ENCODE results near the gene ACKR4. TPM values are rescaled to one million over a fixed set of nuclear protein-coding genes. Genes with fewer than 3 reads are reported as not detected.
"Not testable (repeated sequence)": the region's sequence is repeated elsewhere in the genome, so short reads cannot be mapped to it uniquely, and the experiment has no call there.

The ACKR4 gene
- total RNA-seq (2014; rRNA removed; shearing (Covaris generic)): not detected in 2 replicates

GRCh38 chr3:132596816-132597433 is at the start of gene ACKR4:
Gene ACKR4 (plus strand): TSS chr3:132597270. CDS start chr3:132600398, 3,128 bp downstream.
- Histone ChIP-seq H3K4me3 (ENCODE audit: insufficient read depth, low read depth, low read length) (no peak within 1 kb of the TSS), H3K36me3 (replicated peaks; ENCODE audit: control insufficient read depth, insufficient read depth, low read length) (no peaks in the 10 kb centered on the region), H3K27me3 (ENCODE audit: control insufficient read depth, insufficient read depth, low read length) (no peaks in the 10 kb centered on the region)
- DNase-seq: no peak

GRCh38 chr3:132549169-132549568 is 47.9 kb upstream of the ACKR4 start:
- DNase-seq: no peak
- Histone ChIP-seq H3K36me3 (replicated peaks; ENCODE audit: control insufficient read depth, insufficient read depth, low read length) (no peaks in the 10 kb centered on the region), H3K27me3 (ENCODE audit: control insufficient read depth, insufficient read depth, low read length) (no peaks in the 10 kb centered on the region), H3K4me3 (ENCODE audit: insufficient read depth, low read depth, low read length) (no peak overlapping the region)

- no peak for DNase-seq
Observed at GRCh38 chr3:132549890-132550578, 47.0 kb upstream of the ACKR4 start.

GRCh38 chr3:132550579-132551305 is 46.3 kb upstream of the ACKR4 start:
- Histone ChIP-seq H3K36me3 (replicated peaks; ENCODE audit: control insufficient read depth, insufficient read depth, low read length) (no peaks in the 10 kb centered on the region), H3K27me3 (ENCODE audit: control insufficient read depth, insufficient read depth, low read length) (no peaks in the 10 kb centered on the region), H3K4me3 (ENCODE audit: insufficient read depth, low read depth, low read length) (no peak overlapping the region)
- no peak for DNase-seq

More at GRCh38 chr3:132549890-132550578, 47.0 kb upstream of the ACKR4 start:
- Histone ChIP-seq H3K4me3 (ENCODE audit: insufficient read depth, low read depth, low read length) (no peak overlapping the region), H3K36me3 (replicated peaks; ENCODE audit: control insufficient read depth, insufficient read depth, low read length) (no peaks in the 10 kb centered on the region), H3K27me3 (ENCODE audit: control insufficient read depth, insufficient read depth, low read length) (no peaks in the 10 kb centered on the region)

GRCh38 chr3:132553826-132554225 is 43.2 kb upstream of the ACKR4 start:
- DNase-seq: no peak
- H3K36me3 ChIP-seq (replicated peaks; ENCODE audit: control insufficient read depth, insufficient read depth, low read length): no peaks in the 10 kb centered on the region; the same call in none of the 2 replicates
- no peak overlapping the region for H3K4me3 ChIP-seq (ENCODE audit: insufficient read depth, low read depth, low read length)
- no peaks in the 10 kb centered on the region for H3K27me3 ChIP-seq (ENCODE audit: control insufficient read depth, insufficient read depth, low read length)

GRCh38 chr3:132554437-132554836 is 42.6 kb upstream of the ACKR4 start:
- no peak for DNase-seq
- no peak overlapping the region for H3K4me3 ChIP-seq (ENCODE audit: insufficient read depth, low read depth, low read length)
- H3K36me3 ChIP-seq (replicated peaks; ENCODE audit: control insufficient read depth, insufficient read depth, low read length): no peaks in the 10 kb centered on the region; the same call in none of the 2 replicates
- H3K27me3 ChIP-seq (ENCODE audit: control insufficient read depth, insufficient read depth, low read length): no peaks in the 10 kb centered on the region

- DNase-seq: no peak
- Histone ChIP-seq H3K36me3 (replicated peaks; ENCODE audit: control insufficient read depth, insufficient read depth, low read length) (no peaks in the 10 kb centered on the region; the same call in none of the 2 replicates), H3K4me3 (ENCODE audit: insufficient read depth, low read depth, low read length) (no peak overlapping the region), H3K27me3 (ENCODE audit: control insufficient read depth, insufficient read depth, low read length) (no peaks in the 10 kb centered on the region)
Observed at GRCh38 chr3:132555306-132556035, 41.6 kb upstream of the ACKR4 start.

- H3K27me3 ChIP-seq (ENCODE audit: control insufficient read depth, insufficient read depth, low read length); H3K36me3 ChIP-seq (replicated peaks; ENCODE audit: control insufficient read depth, insufficient read depth, low read length); DNase-seq; H3K4me3 ChIP-seq (ENCODE audit: insufficient read depth, low read depth, low read length): not testable (repeated sequence)
Observed at GRCh38 chr3:132556036-132556386, 41.1 kb upstream of the ACKR4 start.

GRCh38 chr3:132556508-132557159 is 40.4 kb upstream of the ACKR4 start:
- H3K36me3 ChIP-seq (replicated peaks; ENCODE audit: control insufficient read depth, insufficient read depth, low read length): no peaks in the 10 kb centered on the region; the same call in none of the 2 replicates
- H3K4me3 ChIP-seq (ENCODE audit: insufficient read depth, low read depth, low read length): no peak overlapping the region
- peak; percentile 22 for DNase-seq

GRCh38 chr3:132561003-132561402 is 36.1 kb upstream of the ACKR4 start:
- no peak overlapping the region for H3K4me3 ChIP-seq (ENCODE audit: insufficient read depth, low read depth, low read length)
- DNase-seq: peak; percentile 25
- no peaks in the 10 kb centered on the region for H3K27me3 ChIP-seq (ENCODE audit: control insufficient read depth, insufficient read depth, low read length)
- no peaks in the 10 kb centered on the region; the same call in none of the 2 replicates for H3K36me3 ChIP-seq (replicated peaks; ENCODE audit: control insufficient read depth, insufficient read depth, low read length)

More at GRCh38 chr3:132556508-132557159, 40.4 kb upstream of the ACKR4 start:
- no peaks in the 10 kb centered on the region for H3K27me3 ChIP-seq (ENCODE audit: control insufficient read depth, insufficient read depth, low read length)

GRCh38 chr3:132563420-132564069 is 33.5 kb upstream of the ACKR4 start:
- DNase-seq: no peak
- H3K36me3 ChIP-seq (replicated peaks; ENCODE audit: control insufficient read depth, insufficient read depth, low read length): no peaks in the 10 kb centered on the region; the same call in 1 of the 2 replicates
- no peaks in the 10 kb centered on the region for H3K27me3 ChIP-seq (ENCODE audit: control insufficient read depth, insufficient read depth, low read length)
- H3K4me3 ChIP-seq (ENCODE audit: insufficient read depth, low read depth, low read length): no peak overlapping the region

- Histone ChIP-seq H3K36me3 (replicated peaks; ENCODE audit: control insufficient read depth, insufficient read depth, low read length) (no peaks in the 10 kb centered on the region), H3K4me3 (ENCODE audit: insufficient read depth, low read depth, low read length) (no peak overlapping the region)
- no peak for DNase-seq
Observed at GRCh38 chr3:132564070-132564465, 33.0 kb upstream of the ACKR4 start.

GRCh38 chr3:132568422-132568821 is 28.6 kb upstream of the ACKR4 start:
- DNase-seq: no peak
- no peaks in the 10 kb centered on the region for H3K27me3 ChIP-seq (ENCODE audit: control insufficient read depth, insufficient read depth, low read length)
- no peaks in the 10 kb centered on the region; the same call in 1 of the 2 replicates for H3K36me3 ChIP-seq (replicated peaks; ENCODE audit: control insufficient read depth, insufficient read depth, low read length)
- H3K4me3 ChIP-seq (ENCODE audit: insufficient read depth, low read depth, low read length): no peak overlapping the region

More at GRCh38 chr3:132564070-132564465, 33.0 kb upstream of the ACKR4 start:
- no peaks in the 10 kb centered on the region for H3K27me3 ChIP-seq (ENCODE audit: control insufficient read depth, insufficient read depth, low read length)
